AG09309 (cell line): ENCODE results near the gene SYTL5.

Source experiments
- DNase-seq: peaks from one replicate; pipeline ENCODE4 v3.0.0-alpha.2; 2010; ENCODE audit warnings: low read depth
- H3K4me3 ChIP-seq: 2 replicates; pipeline ENCODE4 v1.5.1; 2011; ENCODE audit warnings: mild to moderate bottlenecking, low read depth, low read length, moderate library complexity; ENCODE audit not compliant: control insufficient read depth
- TF ChIP-seq, protein P1 (sequence below): IDR thresholded peaks from 2 replicates; pipeline ENCODE4 v1.5.1; 2011; ENCODE audit warnings: mild to moderate bottlenecking, low read depth, low read length, inconsistent platforms; ENCODE audit not compliant: insufficient read depth, control insufficient read depth; ENCODE audit errors: missing control alignments

SYTL5 gene

DNA sequence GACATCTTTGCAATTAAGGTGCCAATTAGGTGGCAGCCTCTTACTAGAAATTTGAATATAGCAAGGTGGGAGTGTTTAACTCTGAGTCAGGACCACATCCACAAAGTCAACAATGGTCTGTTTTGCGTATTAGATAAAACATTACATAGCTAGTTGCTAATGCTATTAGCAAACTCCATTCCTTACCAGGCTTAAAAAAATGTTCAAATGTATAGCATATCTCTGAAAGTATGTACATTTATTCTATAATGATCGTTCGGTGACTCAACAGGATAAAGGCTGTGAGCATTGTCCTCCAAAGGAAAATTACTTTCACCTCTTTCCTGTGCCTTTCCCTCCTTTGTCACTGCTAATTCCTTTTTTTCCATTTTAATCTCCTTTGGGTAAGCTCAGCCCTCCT, 74.5 kb downstream of the SYTL5 start:
- TF ChIP-seq, protein P1, sequence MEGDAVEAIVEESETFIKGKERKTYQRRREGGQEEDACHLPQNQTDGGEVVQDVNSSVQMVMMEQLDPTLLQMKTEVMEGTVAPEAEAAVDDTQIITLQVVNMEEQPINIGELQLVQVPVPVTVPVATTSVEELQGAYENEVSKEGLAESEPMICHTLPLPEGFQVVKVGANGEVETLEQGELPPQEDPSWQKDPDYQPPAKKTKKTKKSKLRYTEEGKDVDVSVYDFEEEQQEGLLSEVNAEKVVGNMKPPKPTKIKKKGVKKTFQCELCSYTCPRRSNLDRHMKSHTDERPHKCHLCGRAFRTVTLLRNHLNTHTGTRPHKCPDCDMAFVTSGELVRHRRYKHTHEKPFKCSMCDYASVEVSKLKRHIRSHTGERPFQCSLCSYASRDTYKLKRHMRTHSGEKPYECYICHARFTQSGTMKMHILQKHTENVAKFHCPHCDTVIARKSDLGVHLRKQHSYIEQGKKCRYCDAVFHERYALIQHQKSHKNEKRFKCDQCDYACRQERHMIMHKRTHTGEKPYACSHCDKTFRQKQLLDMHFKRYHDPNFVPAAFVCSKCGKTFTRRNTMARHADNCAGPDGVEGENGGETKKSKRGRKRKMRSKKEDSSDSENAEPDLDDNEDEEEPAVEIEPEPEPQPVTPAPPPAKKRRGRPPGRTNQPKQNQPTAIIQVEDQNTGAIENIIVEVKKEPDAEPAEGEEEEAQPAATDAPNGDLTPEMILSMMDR = no peak
- DNase-seq = no peak
- H3K4me3 ChIP-seq = no peak overlapping the region

GRCh38 chrX:38081909-38082308, 75.6 kb downstream of the SYTL5 start:
- no peak for DNase-seq
- no peak overlapping the region for H3K4me3 ChIP-seq
- TF ChIP-seq, protein P1 = no peak

- H3K4me3 ChIP-seq = no peak overlapping the region
- TF ChIP-seq, protein P1 = no peak
- DNase-seq = no peak
Measured at GRCh38 chrX:38082309-38082708, 76.0 kb downstream of the SYTL5 start.

DNA sequence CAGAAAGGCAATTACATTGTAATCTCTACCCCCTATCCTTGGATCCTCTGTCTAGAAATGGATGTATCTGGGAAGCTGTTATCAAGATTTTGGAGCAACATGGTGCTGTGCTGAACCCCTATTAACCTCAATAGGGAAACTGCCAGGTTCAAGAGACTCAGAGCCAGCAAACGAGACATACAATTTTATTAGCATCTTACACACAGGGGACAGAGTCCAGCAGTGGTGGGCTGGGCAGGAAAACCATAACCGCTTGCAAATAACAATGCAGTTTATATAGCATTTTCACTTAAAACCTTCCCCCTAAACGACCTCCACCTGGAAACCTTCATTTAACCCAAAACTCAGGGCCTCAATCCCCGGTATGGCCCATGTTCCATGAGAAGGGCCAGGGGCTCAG, 79.5 kb downstream of the SYTL5 start:
- no peak overlapping the region for H3K4me3 ChIP-seq
- DNase-seq = no peak
- TF ChIP-seq, protein P1 = no peak

GRCh38 chrX:38086451-38087215, 80.3 kb downstream of the SYTL5 start:
- no peak for DNase-seq
- TF ChIP-seq, protein P1 = no peak
- H3K4me3 ChIP-seq = no peak overlapping the region

DNA sequence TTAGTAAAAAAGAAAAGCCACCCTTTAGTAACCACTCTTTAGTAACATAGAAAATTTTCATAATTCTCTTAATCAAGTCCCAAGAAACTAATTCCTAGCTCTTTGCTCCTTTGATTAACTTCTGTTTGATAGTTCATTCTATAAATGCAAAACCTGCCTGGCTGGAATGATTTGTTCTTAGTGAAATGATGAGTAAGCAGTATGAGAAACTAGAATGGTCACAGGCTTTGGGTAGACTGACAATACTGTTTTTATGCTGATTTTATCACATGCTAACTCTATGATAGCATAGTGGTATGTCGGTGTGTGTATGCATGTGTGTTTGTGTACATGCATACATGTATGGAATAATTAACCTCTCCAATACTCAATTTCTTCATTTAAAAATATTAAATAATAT, 81.2 kb downstream of the SYTL5 start:
- H3K4me3 ChIP-seq = no peak overlapping the region
- DNase-seq = no peak
- TF ChIP-seq, protein P1 = no peak
